K562 (cell line): ENCODE results near the gene MAGEB4. TPM values are rescaled to one million over a fixed set of nuclear protein-coding genes. Genes with fewer than 3 reads are reported as not detected.

Experiments used
- ADNP ChIP-seq: fragments of 200-800 bp; sonication (Bioruptor generic); IDR thresholded peaks from 2 replicates; pipeline ENCODE4 v1.6.1; 2016; ENCODE audit warnings: missing genetic modification characterization, missing compliant biosample characterization
- CBX8 ChIP-seq: fragments of 200-600 bp; sonication (generic); IDR thresholded peaks from 2 replicates; pipeline ENCODE4 v1.6.1; 2012; ENCODE audit warnings: borderline replicate concordance, mixed run types, low read depth, mild to moderate bottlenecking, moderate library complexity, mixed read lengths, low read length, control low read depth, inconsistent platforms; ENCODE audit not compliant: poor library complexity, severe bottlenecking; ENCODE audit errors: extremely low read depth
- CEBPB ChIP-seq: fragments of 450-650 bp; IDR thresholded peaks from 2 replicates; pipeline ENCODE4 v1.6.1; 2016; ENCODE audit warnings: missing genetic modification characterization, missing compliant biosample characterization
- EHMT2 ChIP-seq: fragments of 450-650 bp; IDR thresholded peaks from 2 replicates; pipeline ENCODE4 v1.6.1; 2018; ENCODE audit warnings: antibody characterized with exemption
- ETS2 ChIP-seq: IDR thresholded peaks from 2 replicates; pipeline ENCODE4 v1.6.1; 2016; ENCODE audit warnings: borderline replicate concordance, missing genetic modification characterization, mild to moderate bottlenecking, moderate library complexity, missing compliant biosample characterization; ENCODE audit not compliant: poor library complexity, severe bottlenecking
- ETV5 ChIP-seq: sonication (generic); formaldehyde crosslinking; IDR thresholded peaks from 2 replicates; pipeline ENCODE4 v1.4.0; 2020; ENCODE audit warnings: low read depth, mild to moderate bottlenecking, missing genetic modification reagents
- EZH2 ChIP-seq: IDR thresholded peaks from 2 replicates; pipeline ENCODE4 v1.6.1; 2012; ENCODE audit warnings: low read depth, mild to moderate bottlenecking, inconsistent platforms, low read length, borderline replicate concordance
- FOXJ2 ChIP-seq: fragments of 200-800 bp; sonication (Bioruptor generic); IDR thresholded peaks from 2 replicates; pipeline ENCODE4 v1.6.1; 2016; ENCODE audit warnings: missing genetic modification characterization, missing compliant biosample characterization
- MAFF ChIP-seq: IDR thresholded peaks from 2 replicates; pipeline ENCODE4 v1.6.1; 2012; ENCODE audit warnings: low read length, improper control_type of control experiment
- NCOA2 ChIP-seq, 2 experiments: fragments of 450-650 bp; IDR thresholded peaks; 2 replicates each; pipeline ENCODE4 v1.6.1; 2018; ENCODE audit warnings: mild to moderate bottlenecking in 2 of 2, moderate library complexity in 1 of 2; ENCODE audit not compliant: partially characterized antibody in 2 of 2
- OTX1 ChIP-seq: fragments of 450-650 bp; formaldehyde crosslinking; IDR thresholded peaks from 2 replicates; pipeline ENCODE4 v1.4.0; 2022; ENCODE audit warnings: mild to moderate bottlenecking
- RAD21 ChIP-seq, 2 experiments: fragments of 250-450 bp in 1 of 2; fragments of 450-650 bp in 1 of 2; sonication (Bioruptor Pico) in 1 of 2; formaldehyde crosslinking in 1 of 2; IDR thresholded peaks in 1 of 2; conservative IDR thresholded peaks in 1 of 2; 2 replicates each; pipeline versions ENCODE4 v1.4.0 to v1.8.0; 2020 to 2022; ENCODE audit warnings: mild to moderate bottlenecking in 2 of 2, moderate library complexity in 1 of 2
- RBM14 ChIP-seq: fragments of 200-400 bp; formaldehyde crosslinking; IDR thresholded peaks from 2 replicates; pipeline ENCODE4 v1.6.1; 2018; ENCODE audit warnings: low read depth, mild to moderate bottlenecking, low read length, moderate library complexity, borderline replicate concordance; ENCODE audit not compliant: insufficient read depth
- SMAD1 ChIP-seq: fragments of 150-350 bp; IDR thresholded peaks from 2 replicates; pipeline ENCODE4 v1.6.1; 2014; ENCODE audit warnings: low read length, low read depth; ENCODE audit not compliant: partially characterized antibody
- ZBTB7A ChIP-seq: IDR thresholded peaks from 2 replicates; pipeline ENCODE4 v1.6.1; 2011; ENCODE audit warnings: low read depth, mild to moderate bottlenecking, low read length, moderate library complexity, borderline replicate concordance; ENCODE audit not compliant: control insufficient read depth
- ZNF133 ChIP-seq: fragments of 250-450 bp; sonication (Bioruptor Pico); IDR thresholded peaks from 2 replicates; pipeline ENCODE4 v1.4.0; 2020; ENCODE audit warnings: mild to moderate bottlenecking
- ZNF431 ChIP-seq: sonication (generic); formaldehyde crosslinking; IDR thresholded peaks from 2 replicates; pipeline ENCODE4 v1.8.0; 2022; ENCODE audit warnings: mild to moderate bottlenecking, missing genetic modification reagents
- ZNF79 ChIP-seq: fragments of 250-450 bp; sonication (Bioruptor Pico); IDR thresholded peaks from 2 replicates; pipeline ENCODE4 v1.4.0; 2020; ENCODE audit warnings: low read depth, mild to moderate bottlenecking, moderate library complexity
- polyA plus RNA-seq, 8 experiments: library from polyadenylated mRNA; depleted of rRNA in 4 of 8; stranded (reverse) in 5 of 8; unstranded in 3 of 8; fragments of >200 nt; fragmentation: Nextera tagmentation in 2 of 8; fragmentation: Illumina TruSeq in 1 of 8; extraction: Ambion mirVana in 2 of 8; extraction: Trizol in 1 of 8; gene quantifications; 2 replicates each; pipeline versions ENCODE4 v1.2.1 to v1.2.3, GENCODE V29; 2011 to 2014; ENCODE audit warnings: inconsistent platforms in 1 of 8, missing spikeins in 1 of 8
- total RNA-seq, 7 experiments: library from RNA; depleted of rRNA in 6 of 7; stranded (reverse); fragments of >200 nt in 6 of 7; fragmentation: Illumina TruSeq in 2 of 7; extraction: Trizol in 2 of 7; gene quantifications; 2 replicates each; pipeline versions ENCODE4 v1.2.1 to v1.2.3, GENCODE V29; 2011 to 2021; ENCODE audit warnings: low replicate concordance in 1 of 7
- TF ChIP-seq, protein P1 (sequence below): sonication (generic); formaldehyde crosslinking; IDR thresholded peaks from 2 replicates; pipeline ENCODE4 v1.8.0; 2022; ENCODE audit warnings: missing genetic modification reagents, mild to moderate bottlenecking, moderate library complexity, borderline replicate concordance
- TF ChIP-seq, protein P2 (sequence below): fragments of 450-650 bp; IDR thresholded peaks from 2 replicates; pipeline ENCODE4 v1.6.1; 2017; ENCODE audit warnings: mild to moderate bottlenecking, moderate library complexity
- TF ChIP-seq, protein P3 (sequence below): fragments of 200-400 bp; formaldehyde crosslinking; IDR thresholded peaks from 2 replicates; pipeline ENCODE4 v1.6.1; 2017; ENCODE audit warnings: mild to moderate bottlenecking, low read depth, low read length, moderate library complexity
- TF ChIP-seq, protein P4 (sequence below): fragments of 450-650 bp; IDR thresholded peaks from 2 replicates; pipeline ENCODE4 v1.7.0; 2016; ENCODE audit warnings: borderline replicate concordance

MAGEB4 gene
- total and polyA plus RNA-seq, 9 of the 15 experiments (the other 6 are each of a cell fraction or from before 2014, with no cell fraction given), result 0.04 to 0.09 (median 0.06) TPM; not detected in 6

DNA sequence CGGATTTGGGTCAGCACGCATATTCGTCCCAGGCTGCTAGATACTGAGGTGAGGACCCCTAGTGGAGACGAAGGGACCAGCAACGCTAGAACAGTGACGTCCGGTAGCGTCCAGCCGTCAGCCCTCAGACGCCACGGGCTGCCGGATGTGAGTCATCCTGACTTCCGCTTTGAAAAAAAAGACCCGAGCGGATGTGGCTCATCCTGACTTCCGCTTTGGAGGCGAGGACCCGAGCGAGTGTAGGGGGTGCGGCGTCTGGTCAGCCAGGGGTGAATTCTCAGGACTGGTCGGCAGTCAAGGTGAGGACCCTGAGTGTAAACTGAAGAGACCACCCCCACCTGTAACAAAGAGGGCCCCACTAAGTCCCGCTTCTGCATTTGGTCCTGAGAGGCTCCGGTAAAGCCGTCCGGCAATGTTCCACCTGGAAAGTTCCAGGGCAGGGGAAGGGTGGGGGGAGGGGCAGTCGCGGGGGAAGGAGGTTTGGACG, 26.4 kb upstream of the MAGEB4 start, which contains the start of gene MAGEB2 (continued):
- TF ChIP-seq ETV5, result peak; percentile 87
- no peak for TF ChIP-seq ZNF133
- no peak for TF ChIP-seq EHMT2
- no peak for TF ChIP-seq MAFF
- no peak for TF ChIP-seq ZNF431 (CRISPR knock-in tag)
- no peak for TF ChIP-seq CBX8
- no peak for TF ChIP-seq CEBPB (tag)
- no peak for TF ChIP-seq FOXJ2 (tag)
- TF ChIP-seq, protein P1, sequence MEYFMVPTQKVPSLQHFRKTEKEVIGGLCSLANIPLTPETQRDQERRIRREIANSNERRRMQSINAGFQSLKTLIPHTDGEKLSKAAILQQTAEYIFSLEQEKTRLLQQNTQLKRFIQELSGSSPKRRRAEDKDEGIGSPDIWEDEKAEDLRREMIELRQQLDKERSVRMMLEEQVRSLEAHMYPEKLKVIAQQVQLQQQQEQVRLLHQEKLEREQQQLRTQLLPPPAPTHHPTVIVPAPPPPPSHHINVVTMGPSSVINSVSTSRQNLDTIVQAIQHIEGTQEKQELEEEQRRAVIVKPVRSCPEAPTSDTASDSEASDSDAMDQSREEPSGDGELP (CRISPR knock-in tag), result peak; percentile 63; the same call in 1 of the 2 replicates
- TF ChIP-seq ETS2 (tag), result no peak
- peak; percentile 28 to 35; a peak in 2 of 4 replicates for TF ChIP-seq RAD21 (CRISPR knock-in tag; conservative IDR thresholded peaks at IDR 0.05 in 1 of 2, IDR thresholded peaks at IDR 0.05 in 1 of 2)
- TF ChIP-seq ZNF79 (CRISPR knock-in tag), result no peak
- TF ChIP-seq OTX1 (CRISPR knock-in tag), result no peak
- no peak for TF ChIP-seq SMAD1
- TF ChIP-seq, protein P2, sequence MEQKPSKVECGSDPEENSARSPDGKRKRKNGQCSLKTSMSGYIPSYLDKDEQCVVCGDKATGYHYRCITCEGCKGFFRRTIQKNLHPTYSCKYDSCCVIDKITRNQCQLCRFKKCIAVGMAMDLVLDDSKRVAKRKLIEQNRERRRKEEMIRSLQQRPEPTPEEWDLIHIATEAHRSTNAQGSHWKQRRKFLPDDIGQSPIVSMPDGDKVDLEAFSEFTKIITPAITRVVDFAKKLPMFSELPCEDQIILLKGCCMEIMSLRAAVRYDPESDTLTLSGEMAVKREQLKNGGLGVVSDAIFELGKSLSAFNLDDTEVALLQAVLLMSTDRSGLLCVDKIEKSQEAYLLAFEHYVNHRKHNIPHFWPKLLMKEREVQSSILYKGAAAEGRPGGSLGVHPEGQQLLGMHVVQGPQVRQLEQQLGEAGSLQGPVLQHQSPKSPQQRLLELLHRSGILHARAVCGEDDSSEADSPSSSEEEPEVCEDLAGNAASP, result no peak
- TF ChIP-seq ZBTB7A, result 0 out of 2 replicates have a peak, but pooled peaks have one; percentile 26
- TF ChIP-seq, protein P3, sequence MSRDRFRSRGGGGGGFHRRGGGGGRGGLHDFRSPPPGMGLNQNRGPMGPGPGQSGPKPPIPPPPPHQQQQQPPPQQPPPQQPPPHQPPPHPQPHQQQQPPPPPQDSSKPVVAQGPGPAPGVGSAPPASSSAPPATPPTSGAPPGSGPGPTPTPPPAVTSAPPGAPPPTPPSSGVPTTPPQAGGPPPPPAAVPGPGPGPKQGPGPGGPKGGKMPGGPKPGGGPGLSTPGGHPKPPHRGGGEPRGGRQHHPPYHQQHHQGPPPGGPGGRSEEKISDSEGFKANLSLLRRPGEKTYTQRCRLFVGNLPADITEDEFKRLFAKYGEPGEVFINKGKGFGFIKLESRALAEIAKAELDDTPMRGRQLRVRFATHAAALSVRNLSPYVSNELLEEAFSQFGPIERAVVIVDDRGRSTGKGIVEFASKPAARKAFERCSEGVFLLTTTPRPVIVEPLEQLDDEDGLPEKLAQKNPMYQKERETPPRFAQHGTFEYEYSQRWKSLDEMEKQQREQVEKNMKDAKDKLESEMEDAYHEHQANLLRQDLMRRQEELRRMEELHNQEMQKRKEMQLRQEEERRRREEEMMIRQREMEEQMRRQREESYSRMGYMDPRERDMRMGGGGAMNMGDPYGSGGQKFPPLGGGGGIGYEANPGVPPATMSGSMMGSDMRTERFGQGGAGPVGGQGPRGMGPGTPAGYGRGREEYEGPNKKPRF, result no peak
- TF ChIP-seq ADNP (tag), result no peak
- TF ChIP-seq RBM14, result no peak
- TF ChIP-seq, protein P4, sequence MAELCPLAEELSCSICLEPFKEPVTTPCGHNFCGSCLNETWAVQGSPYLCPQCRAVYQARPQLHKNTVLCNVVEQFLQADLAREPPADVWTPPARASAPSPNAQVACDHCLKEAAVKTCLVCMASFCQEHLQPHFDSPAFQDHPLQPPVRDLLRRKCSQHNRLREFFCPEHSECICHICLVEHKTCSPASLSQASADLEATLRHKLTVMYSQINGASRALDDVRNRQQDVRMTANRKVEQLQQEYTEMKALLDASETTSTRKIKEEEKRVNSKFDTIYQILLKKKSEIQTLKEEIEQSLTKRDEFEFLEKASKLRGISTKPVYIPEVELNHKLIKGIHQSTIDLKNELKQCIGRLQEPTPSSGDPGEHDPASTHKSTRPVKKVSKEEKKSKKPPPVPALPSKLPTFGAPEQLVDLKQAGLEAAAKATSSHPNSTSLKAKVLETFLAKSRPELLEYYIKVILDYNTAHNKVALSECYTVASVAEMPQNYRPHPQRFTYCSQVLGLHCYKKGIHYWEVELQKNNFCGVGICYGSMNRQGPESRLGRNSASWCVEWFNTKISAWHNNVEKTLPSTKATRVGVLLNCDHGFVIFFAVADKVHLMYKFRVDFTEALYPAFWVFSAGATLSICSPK, result no peak
- no peak for TF ChIP-seq NCOA2 (IDR thresholded peaks at IDR 0.05; ENCODE audit: partially characterized antibody in 2 of 2)
- no peak for TF ChIP-seq EZH2
